ENCODE data around the gene RALY. TPM values are rescaled to one million over a fixed set of nuclear protein-coding genes. Genes with fewer than 3 reads are reported as not detected.

The RALY gene
- polyA plus RNA-seq, 1 donor from 2014 or later, result 221 TPM

DNA sequence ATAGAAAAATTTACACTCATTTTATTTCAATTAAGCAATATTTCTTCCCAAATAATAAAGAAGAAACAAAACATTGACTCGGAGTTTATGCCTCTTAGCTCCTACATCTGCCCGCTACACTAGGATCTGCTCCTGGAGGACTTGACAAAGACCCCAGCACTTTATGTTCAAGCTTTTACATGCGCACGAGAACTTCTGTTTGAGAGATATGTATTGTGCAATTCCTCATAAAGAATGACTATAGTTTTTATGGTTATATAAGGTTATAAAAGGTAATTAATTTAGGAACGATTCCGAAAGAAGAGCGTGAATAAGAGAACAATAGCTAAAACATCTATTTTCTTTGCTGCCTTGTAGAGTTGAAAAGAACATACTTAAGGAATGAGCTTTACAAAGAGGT is 12.4 kb upstream of the RALY start:
- Histone ChIP-seq H3K4me2 (ENCODE audit: low read length) (no peak overlapping the region), H3F3A (ENCODE audit: insufficient read depth, low read length, poor library complexity, severe bottlenecking) (no peaks in the 10 kb centered on the region), H2AFZ (ENCODE audit: low read depth, low read length) (no peak overlapping the region), H3K27ac (ENCODE audit: low read length) (no peak overlapping the region), H3K36me3 (ENCODE audit: insufficient read depth, low read length) (no peaks in the 10 kb centered on the region), H3K4me3 (ENCODE audit: low read length) (no peak overlapping the region), H4K20me1 (ENCODE audit: insufficient read depth) (no peaks in the 10 kb centered on the region), H3K9me2 (ENCODE audit: insufficient read depth, low read length) (no peaks in the 10 kb centered on the region), H3K9me3 (ENCODE audit: low read length) (no peaks in the 10 kb centered on the region), H3K9ac (ENCODE audit: low read length) (no peak overlapping the region), H3K79me2 (replicated peaks; ENCODE audit: insufficient read depth, low read length) (no peaks in the 10 kb centered on the region), H3K27me3 (ENCODE audit: insufficient read depth, low read depth, low read length) (no peaks in the 10 kb centered on the region)
- no peak for TF ChIP-seq EP300 (conservative IDR thresholded peaks at IDR 0.05; ENCODE audit: poor library complexity, severe bottlenecking)
- TF ChIP-seq EZH2 (IDR thresholded peaks at IDR 0.05; ENCODE audit: borderline replicate concordance, insufficient read depth, low read length, poor library complexity, severe bottlenecking), result no peak
- TF ChIP-seq SMC3 (conservative IDR thresholded peaks at IDR 0.05; ENCODE audit: poor library complexity), result no peak
- no peak for TF ChIP-seq RAD21 (conservative IDR thresholded peaks at IDR 0.05)
- no peak for TF ChIP-seq TAF1 (IDR thresholded peaks at IDR 0.05; ENCODE audit: low read depth)
- TF ChIP-seq POLR2AphosphoS5 (IDR thresholded peaks at IDR 0.05), result no peak
- no peak for TF ChIP-seq MXI1 (conservative IDR thresholded peaks at IDR 0.05; ENCODE audit: poor library complexity, severe bottlenecking)
- TF ChIP-seq, protein P1, sequence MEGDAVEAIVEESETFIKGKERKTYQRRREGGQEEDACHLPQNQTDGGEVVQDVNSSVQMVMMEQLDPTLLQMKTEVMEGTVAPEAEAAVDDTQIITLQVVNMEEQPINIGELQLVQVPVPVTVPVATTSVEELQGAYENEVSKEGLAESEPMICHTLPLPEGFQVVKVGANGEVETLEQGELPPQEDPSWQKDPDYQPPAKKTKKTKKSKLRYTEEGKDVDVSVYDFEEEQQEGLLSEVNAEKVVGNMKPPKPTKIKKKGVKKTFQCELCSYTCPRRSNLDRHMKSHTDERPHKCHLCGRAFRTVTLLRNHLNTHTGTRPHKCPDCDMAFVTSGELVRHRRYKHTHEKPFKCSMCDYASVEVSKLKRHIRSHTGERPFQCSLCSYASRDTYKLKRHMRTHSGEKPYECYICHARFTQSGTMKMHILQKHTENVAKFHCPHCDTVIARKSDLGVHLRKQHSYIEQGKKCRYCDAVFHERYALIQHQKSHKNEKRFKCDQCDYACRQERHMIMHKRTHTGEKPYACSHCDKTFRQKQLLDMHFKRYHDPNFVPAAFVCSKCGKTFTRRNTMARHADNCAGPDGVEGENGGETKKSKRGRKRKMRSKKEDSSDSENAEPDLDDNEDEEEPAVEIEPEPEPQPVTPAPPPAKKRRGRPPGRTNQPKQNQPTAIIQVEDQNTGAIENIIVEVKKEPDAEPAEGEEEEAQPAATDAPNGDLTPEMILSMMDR (IDR thresholded peaks at IDR 0.05; ENCODE audit: poor library complexity, severe bottlenecking), result no peak
- TF ChIP-seq, protein P2, sequence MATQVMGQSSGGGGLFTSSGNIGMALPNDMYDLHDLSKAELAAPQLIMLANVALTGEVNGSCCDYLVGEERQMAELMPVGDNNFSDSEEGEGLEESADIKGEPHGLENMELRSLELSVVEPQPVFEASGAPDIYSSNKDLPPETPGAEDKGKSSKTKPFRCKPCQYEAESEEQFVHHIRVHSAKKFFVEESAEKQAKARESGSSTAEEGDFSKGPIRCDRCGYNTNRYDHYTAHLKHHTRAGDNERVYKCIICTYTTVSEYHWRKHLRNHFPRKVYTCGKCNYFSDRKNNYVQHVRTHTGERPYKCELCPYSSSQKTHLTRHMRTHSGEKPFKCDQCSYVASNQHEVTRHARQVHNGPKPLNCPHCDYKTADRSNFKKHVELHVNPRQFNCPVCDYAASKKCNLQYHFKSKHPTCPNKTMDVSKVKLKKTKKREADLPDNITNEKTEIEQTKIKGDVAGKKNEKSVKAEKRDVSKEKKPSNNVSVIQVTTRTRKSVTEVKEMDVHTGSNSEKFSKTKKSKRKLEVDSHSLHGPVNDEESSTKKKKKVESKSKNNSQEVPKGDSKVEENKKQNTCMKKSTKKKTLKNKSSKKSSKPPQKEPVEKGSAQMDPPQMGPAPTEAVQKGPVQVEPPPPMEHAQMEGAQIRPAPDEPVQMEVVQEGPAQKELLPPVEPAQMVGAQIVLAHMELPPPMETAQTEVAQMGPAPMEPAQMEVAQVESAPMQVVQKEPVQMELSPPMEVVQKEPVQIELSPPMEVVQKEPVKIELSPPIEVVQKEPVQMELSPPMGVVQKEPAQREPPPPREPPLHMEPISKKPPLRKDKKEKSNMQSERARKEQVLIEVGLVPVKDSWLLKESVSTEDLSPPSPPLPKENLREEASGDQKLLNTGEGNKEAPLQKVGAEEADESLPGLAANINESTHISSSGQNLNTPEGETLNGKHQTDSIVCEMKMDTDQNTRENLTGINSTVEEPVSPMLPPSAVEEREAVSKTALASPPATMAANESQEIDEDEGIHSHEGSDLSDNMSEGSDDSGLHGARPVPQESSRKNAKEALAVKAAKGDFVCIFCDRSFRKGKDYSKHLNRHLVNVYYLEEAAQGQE (IDR thresholded peaks at IDR 0.05; ENCODE audit: borderline replicate concordance), result no peak

DNA sequence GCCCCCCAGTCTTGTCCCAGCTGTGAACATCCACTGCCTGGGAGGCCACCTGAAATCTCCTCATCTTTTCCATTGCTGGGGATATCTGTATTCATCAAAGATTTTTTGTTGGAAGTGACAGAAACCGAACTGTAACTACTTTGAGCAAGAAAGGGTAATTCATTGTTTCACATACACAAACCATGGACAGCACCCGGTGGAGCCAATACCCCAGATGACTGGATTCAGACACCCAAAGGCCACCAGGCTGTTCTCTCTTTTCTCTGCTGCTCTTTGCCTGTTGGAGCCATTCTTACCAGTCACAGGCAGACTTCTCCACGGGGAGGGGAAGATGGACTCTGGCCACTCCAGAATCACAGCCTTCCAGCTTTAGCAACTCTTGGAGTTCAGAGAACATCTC is 11.7 kb upstream of the RALY start:
- Histone ChIP-seq H2AFZ (ENCODE audit: low read depth, low read length) (no peak overlapping the region), H3K9me2 (ENCODE audit: insufficient read depth, low read length) (no peaks in the 10 kb centered on the region), H3K27me3 (ENCODE audit: insufficient read depth, low read depth, low read length) (no peaks in the 10 kb centered on the region), H3F3A (ENCODE audit: insufficient read depth, low read length, poor library complexity, severe bottlenecking) (no peaks in the 10 kb centered on the region), H3K4me3 (ENCODE audit: low read length) (no peak overlapping the region), H3K4me2 (ENCODE audit: low read length) (no peak overlapping the region), H3K9ac (ENCODE audit: low read length) (no peak overlapping the region), H4K20me1 (ENCODE audit: insufficient read depth) (no peaks in the 10 kb centered on the region), H3K27ac (ENCODE audit: low read length) (no peak overlapping the region), H3K36me3 (ENCODE audit: insufficient read depth, low read length) (no peaks in the 10 kb centered on the region), H3K79me2 (replicated peaks; ENCODE audit: insufficient read depth, low read length) (no peaks in the 10 kb centered on the region), H3K9me3 (ENCODE audit: low read length) (no peaks in the 10 kb centered on the region)
- TF ChIP-seq, protein P2 (IDR thresholded peaks at IDR 0.05; ENCODE audit: borderline replicate concordance), result no peak
- no peak for TF ChIP-seq RAD21 (conservative IDR thresholded peaks at IDR 0.05)
- TF ChIP-seq, protein P1 (IDR thresholded peaks at IDR 0.05; ENCODE audit: poor library complexity, severe bottlenecking), result no peak
